IPS-NIHi11 (cell line): ENCODE data around the gene HDAC4.
A peak's percentile ranks its signal among the peaks of the same experiment; 100 is the strongest.

ENCODE experiments used
- DNase-seq: peaks from one replicate; pipeline ENCODE4 v3.0.0; 2012; ENCODE audit warnings: mixed read lengths, low spot score

The HDAC4 gene

DNA sequence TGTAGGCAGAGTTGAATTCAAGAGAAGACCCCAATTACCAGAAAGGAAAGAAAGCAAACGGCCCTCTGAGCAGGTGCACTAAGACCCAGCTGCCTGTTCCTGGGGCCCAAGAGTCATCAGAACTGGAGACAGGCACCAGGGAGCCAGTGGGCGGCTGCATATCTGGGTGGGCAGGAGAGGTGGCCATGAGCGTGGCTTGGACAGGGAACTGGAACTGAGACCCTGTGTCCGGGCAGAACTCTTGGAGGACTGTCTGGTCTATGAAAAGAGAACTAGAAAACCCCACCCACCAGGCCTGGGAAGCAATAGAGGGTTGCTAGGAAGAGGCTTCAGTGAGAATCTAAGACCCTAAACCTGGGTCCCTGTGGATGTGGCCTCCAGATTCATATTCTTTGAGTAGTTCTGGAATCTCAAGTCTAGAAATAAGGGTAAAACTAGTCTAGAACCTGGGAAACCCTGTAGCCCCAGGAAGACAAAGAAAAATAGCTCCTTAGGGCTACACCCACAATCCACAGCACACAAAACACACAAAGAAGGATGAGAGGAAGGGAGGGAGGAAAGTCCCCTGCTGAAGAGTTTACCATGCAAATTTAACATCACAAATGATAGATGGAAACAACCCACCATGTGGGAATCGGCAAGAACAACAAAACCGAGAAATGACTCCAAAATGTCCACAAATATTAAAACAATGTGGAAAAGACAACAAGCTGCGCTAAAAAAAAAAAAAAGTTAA is 147.0 kb downstream of the HDAC4 start:
- no peak for DNase-seq

DNA sequence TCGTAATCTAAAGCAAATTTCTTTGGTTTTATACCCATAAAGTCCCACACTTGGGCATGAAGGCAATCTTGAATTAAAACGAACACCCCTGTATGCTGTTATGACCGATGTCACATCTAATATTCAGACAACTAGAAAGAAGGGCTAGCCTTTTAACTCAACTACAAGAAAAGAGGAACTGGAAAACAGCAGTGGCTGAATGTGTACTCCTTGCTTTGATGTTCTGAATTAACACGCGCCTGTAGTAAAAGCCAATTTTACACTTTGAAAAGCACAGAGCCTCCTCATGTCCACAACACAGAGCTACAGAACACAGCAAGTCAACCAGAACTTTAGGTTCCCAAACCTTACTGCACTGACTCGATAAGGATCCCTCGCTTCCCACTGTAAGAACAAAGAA is 147.6 kb downstream of the HDAC4 start:
- DNase-seq, result no peak

DNA sequence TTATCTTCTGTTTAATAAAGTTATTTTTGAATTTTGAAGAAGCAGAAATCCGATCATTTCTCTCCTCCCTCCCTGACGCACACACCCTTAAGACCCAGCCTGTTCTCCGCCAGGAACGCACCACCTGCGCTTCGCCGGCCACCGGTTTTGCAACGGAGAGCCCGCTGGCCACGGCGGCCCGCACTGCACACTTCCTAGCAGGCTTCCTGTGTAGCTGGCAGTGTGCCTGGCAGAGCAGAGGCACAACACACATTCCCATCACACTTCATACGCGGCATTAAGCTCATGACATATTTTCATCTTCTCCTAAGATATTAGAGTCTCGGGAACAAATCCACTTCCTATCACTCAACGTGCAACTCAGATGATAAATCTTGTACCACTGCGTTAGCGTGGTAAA is 148.0 kb downstream of the HDAC4 start:
- DNase-seq, result no peak

DNA sequence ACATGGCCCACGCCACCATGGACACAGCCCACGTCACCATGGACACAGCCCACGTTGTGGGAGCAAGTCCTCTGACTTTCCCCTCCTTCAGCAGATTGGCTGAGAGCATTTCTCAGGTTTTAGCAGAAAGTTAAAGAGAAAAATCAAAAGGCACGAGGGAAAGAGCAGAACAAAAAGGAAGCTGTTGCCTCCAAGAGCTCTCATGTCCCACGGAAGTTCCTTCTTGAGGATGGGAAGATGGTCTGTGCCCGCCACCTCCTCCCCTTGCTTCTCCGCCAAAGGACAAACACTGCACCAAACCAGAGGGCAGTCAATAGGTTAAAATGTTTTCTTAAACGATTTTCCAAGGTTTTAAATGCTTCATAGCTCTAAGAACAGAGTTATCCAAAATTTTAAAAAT is 148.4 kb downstream of the HDAC4 start:
- no peak for DNase-seq

DNA sequence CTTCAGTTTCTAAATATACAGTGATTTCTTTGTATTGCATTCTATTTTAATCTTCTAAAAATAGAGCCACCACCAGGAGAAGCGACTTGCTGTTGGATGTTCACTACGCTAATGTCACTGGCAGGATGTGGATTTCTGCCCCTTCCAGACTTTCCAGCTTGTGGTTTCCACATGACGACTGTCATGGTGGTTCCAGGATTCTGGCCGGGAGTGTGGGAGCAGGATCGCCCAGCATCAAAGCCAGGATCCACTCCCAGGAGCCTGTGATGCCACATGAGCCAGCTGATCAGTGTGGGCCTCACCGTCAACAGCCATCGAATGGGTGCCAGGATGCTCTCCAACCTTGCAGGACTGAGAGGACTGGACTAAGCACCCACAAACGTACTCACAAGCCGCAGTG is 148.8 kb downstream of the HDAC4 start:
- no peak for DNase-seq

DNA sequence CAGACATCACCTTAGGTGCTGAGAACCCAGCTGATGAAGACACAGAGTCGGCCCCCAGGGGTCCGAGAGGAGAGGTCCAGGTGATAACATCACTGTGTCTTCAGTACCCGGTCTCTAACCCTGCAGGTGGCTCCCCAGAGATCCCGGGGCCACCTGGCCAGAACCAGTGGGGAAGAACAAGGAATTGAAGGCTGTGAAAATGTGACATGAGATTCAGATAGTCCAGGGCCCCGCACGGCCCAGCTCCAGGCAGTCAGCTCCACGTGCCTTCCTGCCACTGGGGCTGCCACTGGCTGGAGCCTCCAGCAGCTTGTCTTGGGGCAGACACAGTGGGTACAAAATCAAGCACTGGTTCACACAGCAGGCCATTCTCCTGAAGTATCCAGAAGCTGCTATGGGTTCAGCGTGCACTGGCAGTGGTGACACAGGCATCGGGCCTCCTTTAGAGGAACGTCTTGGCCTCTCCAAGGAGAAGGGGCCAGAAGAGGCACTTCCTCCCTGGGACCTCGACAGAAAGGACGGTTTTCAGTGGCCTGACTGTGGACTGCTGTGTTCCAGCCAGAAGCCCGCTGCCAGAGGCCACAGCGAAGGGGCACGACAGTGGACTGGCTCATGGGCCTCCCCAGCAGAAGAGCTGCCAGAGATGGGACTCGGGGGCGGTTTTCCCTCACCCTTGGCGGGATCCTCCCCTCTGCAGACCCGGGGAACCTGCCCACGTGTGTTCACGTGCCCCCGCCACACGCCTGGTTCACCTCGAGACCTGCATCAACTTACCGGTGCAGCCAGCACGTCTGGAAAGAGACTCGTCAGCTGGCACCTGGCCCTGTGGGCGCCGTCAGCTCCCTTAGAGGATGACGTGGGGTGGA is 150.4 kb downstream of the HDAC4 start:
- DNase-seq, result no peak

DNA sequence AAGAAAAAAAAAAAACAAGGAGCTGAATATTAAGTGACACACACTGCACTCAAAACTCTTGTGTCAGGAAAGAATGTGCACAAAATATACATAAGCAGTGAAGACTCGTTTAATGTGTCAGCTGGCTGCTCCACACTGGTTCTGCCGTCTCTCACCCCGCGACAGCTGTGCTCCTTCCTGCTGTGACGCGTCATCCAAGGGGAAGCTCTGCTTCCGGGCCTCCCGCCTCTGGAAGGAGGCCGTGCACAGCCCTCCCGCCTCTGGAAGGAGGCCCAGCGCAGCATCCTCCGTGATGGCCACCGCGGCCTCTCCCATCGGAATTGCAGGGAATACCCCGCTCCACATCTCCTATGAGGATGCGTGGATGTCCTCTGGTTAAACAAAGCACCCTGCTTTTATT is 151.0 kb downstream of the HDAC4 start:
- no peak for DNase-seq

DNA sequence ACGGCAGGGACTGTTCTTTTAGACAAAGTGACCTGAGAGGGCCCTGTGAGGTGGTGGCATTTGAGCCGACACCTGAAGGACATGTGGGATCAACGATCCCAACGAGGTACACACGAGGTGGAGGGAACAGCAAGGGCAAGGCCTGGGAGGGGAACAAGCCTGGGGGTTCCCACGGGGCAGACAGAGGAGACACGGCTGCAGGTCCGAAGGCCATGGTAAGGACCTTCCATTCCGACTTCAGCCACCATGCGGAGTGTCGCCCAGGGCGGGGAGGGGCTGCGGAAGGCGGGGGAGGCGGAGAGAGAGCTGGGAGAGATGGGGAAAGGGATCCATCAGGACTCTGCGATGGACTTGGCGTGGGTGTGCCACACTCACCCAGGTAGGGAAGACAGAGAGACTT is 151.8 kb downstream of the HDAC4 start:
- no peak for DNase-seq

DNA sequence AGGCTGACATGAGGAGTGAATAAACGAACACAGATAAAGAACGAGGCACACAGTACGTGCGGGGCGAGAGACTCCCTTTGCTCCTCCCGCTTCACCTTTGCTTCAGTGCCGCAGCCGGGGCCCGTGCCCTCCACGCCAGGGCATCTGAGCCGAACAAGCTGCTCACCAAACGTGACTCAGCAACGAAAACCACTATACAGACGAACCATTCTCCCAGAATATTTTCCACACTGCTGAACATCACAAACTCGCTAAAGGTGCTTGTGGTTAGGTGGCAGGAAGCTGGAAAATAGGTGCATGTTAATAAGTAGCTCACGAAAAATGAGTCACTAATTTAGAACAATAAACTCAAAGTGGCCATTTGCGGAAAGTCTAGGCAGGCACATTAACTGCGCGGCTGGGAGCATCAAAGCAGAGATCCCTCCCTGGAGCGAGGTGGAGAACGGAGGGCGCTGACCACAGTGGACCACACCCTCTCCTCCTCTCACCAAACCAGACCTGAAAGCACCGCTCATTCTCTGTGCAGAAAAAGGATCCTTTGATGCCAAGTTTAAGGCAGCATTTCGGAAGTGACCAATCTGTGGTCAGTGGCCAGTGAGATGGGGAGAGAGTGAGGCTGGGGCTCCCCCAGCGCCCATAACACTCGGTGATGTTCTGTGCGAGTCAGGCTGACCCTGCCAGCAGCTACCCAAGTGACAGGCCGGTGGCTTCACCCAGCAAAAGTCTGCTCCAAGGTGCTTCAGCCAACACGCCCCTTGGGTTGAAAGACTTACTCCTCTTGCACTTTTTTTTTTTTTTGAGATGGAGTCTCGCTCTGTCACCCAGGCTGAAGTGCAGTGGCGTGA is 153.2 kb downstream of the HDAC4 start:
- no peak for DNase-seq

DNA sequence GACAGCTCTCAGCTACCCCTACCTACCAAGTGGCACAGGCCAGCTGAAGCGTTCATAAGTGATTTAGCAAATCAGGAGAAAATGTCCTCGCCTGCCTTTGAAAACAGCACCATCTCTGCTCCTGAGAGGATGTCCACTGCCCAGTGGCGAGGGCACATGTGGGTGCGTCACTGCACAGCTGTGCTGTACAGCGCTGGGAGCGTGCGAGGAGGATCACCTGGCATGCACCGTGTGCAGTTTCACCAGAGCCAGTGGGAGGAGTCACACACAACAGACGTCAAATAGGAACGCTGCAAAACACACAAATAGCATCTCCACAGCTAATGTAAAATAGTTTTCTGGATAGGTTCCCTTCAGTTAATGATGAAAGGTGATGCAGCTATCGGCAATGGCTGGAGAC is 154.1 kb downstream of the HDAC4 start:
- no peak for DNase-seq

DNA sequence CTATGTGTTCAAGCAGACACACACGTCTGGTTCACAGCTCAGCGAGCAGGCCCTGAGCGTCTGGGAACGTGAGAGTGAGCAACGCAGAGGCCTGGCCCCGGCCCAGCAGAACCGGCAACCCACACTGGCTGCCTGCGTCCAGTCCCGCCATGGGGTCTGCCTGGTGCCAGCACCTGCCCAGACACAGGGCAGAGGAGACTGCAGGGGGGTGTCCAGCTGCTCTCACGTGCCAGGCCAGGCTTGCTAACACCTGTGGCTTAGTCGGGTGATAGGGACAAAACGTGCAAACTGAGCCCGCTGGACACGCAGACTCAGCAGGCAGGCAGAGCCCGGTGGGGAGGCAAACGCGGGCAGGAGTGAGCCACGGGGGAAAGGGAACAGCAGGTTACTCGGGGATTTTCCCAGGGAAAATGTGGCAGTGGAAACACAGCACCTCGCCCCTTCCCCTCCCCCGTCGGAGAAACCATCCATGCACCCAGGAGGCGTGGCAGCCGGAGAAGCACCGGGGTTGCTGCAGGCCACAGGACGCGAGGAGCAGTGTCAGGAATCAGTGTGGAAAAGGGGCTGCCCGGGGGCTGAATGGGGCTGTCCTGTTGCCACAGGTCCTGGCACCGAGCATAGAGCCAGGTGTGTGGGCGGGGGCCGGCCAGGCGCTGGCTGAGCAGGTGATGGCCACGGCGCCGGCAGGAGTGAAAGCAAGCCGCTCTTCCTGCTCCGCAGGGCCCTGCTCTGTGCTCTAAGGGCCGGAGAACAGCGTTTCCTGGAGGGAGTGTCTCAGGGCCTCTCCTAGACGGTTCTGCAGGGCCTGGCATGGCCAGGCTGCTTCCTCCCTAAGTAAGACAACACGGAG is 154.7 kb downstream of the HDAC4 start:
- peak; percentile 60 for DNase-seq

DNA sequence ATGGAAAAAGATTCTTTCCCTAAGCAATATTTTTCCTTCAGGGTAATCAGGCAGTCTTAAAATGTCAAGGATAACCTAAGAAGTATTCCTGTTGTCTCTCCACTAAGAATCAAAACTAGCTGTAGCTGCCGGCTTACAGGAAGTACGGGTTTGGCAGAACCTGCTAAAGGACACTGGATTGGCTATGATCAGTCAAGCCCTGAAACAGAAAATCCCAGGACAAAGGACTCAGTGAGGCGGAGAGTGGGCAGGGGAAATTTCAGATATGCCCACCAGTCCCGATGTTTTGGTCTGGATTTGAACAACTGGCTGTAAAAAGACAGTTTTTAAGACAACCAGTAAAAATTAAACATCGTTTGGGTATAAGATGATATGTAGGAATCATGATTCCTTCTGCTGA is 155.7 kb downstream of the HDAC4 start:
- DNase-seq, result no peak

DNA sequence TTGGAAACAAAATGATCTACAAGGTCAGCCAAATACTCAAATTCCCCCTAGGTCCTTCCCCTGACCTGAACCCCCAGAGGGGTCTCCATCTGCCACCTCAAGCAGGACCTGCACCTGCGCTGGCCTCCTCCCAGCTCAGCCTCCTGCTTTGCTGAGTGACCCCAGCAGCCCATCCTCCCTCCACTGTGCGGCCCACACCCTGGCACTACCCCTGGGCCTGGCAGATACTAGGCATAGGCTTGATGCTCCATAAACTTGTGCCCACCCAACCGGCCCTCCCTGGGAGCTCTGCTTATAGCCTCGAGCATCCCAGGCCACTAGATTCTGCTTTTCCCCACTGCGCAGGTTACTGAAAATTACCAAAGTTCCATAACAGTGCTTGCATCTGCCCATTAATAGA is 156.2 kb downstream of the HDAC4 start:
- DNase-seq, result no peak

DNA sequence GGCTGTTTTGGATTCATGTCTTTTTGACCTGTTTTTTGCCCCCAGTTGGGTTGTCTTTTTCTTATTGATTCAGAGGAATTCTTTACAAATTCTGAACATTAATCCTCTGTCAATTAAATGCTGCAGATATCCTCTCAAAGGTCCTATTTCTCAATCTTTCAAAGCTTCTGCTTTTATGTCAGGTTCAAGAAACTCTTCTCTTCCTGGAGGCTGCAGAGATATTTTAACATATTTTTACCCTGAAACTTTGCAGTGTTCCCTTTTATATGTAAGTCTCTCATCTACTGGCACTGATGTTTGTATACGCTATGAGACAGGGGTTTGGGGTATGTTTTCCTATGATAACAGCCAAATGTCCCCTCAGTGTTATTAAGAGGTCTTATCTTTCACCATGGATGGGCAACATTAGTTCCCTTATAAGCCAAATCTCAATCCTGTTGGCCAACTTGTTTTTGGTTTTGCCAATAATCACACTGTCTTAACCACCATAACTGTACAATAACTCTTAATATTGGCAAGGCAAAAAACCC is 159.3 kb downstream of the HDAC4 start:
- no peak for DNase-seq

DNA sequence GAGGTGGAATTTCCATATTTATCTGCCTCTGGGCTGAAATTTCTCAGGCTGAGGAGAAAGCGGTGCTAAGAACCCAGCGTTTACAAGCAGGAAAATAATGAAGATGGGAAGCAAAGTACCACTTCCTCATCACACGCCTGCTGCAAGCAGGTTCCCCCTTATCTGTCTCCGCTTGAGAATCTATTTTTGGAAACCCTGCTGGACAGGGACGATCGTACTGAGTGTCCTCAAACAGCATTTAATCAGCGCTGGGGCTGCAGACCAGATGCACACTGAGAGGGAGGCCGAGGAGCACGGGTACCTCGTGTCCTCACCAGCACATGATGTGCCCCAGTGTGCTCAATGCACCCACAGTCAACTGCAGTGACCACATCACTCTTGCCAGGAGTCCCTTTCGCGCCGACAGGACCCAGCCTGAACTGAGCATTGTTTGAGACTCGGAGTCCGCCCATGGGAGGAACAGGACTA is 160.4 kb downstream of the HDAC4 start:
- no peak for DNase-seq

DNA sequence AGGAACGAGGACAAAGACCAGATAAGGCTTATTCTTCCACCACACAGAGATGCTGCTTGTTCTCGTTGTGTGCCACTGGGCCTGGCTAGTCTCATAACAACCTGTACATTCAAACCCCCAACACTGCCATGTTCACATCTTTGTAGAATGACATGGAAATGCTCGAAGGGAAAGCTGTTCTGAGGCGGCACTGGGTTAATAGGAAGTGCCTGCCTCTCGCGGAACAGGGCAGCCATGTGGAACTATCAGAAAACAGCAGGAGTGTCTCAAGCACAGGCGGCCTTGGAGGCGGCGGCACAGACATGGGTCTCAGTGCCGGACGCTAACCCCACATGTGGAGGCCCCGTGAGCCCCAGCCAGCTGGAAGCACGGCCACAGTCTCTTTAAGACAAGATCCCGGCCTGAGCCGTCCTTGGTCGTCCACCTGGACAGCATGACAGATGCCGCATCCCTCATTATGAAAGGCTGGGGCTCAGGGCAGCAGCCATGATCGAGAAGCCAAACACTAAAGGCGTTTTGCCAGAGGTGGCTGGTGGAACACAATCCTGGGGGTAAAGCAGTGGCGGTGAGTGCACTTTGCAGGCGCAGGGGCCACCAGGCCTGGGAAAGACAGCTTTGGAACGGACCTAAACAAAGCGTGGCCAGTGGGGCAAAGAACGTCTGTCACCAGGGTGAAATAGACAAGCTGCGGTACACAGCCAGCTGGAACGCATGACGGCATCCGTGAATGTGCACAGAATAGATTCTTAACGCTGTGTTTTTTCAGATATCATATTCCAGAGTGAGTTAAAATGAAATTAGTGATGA is 161.0 kb downstream of the HDAC4 start:
- no peak for DNase-seq

DNA sequence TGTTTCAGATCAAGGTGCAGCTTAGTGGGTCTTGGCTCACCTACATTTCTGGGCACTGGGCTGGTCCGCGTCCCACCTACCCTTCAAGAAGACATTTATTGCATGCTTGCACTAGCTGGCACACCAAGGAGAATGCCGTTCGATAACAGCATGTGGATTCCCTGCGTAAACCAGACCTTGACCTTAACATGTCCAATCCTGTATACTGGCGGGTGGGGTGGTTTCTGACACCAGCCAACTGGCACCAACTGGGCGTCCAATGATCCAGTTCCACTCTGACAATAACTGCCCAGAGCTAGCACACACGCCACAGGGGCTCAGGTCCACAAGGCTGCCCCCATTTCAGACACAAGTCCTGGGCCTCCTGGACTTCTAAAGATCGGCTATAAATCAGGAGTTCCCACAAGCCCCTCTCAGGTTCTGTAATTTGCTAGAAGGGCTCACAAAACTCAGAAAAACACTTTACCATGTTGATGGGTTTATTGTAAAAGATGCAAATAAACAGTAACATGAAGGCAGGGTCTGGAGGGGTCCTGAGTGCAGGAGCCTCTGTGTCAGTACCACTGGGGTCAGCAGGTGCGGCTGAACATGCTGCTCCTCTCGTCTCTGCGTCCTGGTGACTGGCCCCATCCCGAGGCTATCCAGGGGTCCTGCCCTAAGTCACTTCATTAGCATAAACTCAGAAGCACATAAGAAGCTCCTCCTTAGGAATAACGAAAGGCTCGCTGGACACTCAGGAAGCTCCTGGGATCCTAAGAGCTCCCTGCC is 161.8 kb downstream of the HDAC4 start:
- no peak for DNase-seq

DNA sequence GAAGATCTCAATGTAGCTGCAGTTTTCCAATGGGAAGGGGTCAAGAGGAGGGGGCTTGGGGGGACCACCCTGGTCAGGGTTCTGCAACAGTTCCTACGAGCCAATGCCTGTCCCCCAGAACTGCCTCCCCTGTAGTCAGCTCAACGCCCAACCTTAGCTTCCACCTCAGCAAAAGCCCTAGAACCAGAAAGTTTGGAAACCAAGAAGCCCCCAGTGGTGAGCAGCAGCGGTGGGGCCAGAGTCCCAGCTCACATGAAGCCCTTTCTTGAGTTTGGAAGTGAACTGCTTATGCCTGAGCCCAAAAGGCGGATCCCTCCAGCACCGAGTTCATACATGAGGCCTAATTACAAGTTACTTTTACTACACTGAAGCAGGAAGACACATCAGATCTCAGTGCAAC is 162.4 kb downstream of the HDAC4 start:
- no peak for DNase-seq

DNA sequence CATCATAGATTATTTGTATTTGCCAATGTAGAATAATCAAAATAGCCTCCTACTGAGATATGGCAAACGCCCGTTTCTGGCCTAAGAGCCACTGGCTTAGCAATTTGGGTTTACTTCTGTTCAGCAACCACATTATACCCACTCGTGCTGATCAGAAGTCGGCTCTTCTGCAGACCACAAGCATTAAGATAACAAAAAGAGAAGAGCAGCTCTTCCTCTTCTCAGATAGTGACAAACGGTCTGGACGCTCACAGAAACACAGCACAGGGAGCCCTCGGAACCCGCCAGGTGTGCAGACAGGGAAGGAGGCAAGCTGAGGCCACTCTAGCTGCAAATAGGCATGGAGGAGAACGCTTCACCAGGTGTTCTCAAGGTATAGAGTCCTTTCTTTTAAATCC is 164.0 kb downstream of the HDAC4 start:
- no peak for DNase-seq
